H1 (cell line): ENCODE measurements around the gene COL27A1. TPM values are rescaled to one million over a fixed set of nuclear protein-coding genes. Genes with fewer than 3 reads are reported as not detected.

Experiments used
- CTCF ChIA-PET: fragments of 300-600 bp; sonication (Branson Sonifier 250); formaldehyde crosslinking; loops from one replicate; lab custom pipeline; 2021; ENCODE audit not compliant: partially characterized antibody; lab: Charles Lee
- POLR2A ChIA-PET: fragments of 300-600 bp; sonication (Branson Sonifier 250); formaldehyde crosslinking; loops from one replicate; lab custom pipeline; 2021; ENCODE audit warnings: inconsistent platforms; ENCODE audit not compliant: partially characterized antibody; lab: Charles Lee
- DNase-seq, 2 experiments: peaks; one replicate each; pipeline versions ENCODE4 v3.0.0 to v3.0.0-alpha.2; 2010 to 2022; ENCODE audit warnings: low spot score in 2 of 2, low read depth in 1 of 2, mixed read lengths in 1 of 2
- FAIRE-seq: peaks from 2 replicates; lab custom pipeline; 2011; peaks lifted over from hg19 to GRCh38; lab: Jason Lieb, UNC
- H2AFZ ChIP-seq: 2 replicates; pipeline ENCODE4 v1.8.1; 2012; ENCODE audit warnings: low read length, inconsistent platforms
- H2AK5ac ChIP-seq: 2 replicates; pipeline ENCODE4 v1.6.1; 2013; ENCODE audit warnings: low read depth, low read length
- H2BK120ac ChIP-seq: replicated peaks from 2 replicates; pipeline ENCODE3; 2013; ENCODE audit warnings: low read depth, low read length, inconsistent platforms
- H2BK12ac ChIP-seq: 2 replicates; pipeline ENCODE4 v1.6.1; 2013; ENCODE audit warnings: low read depth, low read length
- H2BK15ac ChIP-seq: 2 replicates; pipeline ENCODE4 v1.6.1; 2013; ENCODE audit warnings: low read length
- H2BK20ac ChIP-seq: 2 replicates; pipeline ENCODE4 v1.6.1; 2013; ENCODE audit warnings: low read length
- H2BK5ac ChIP-seq: 2 replicates; pipeline ENCODE4 v1.6.1; 2013; ENCODE audit warnings: low read depth, low read length
- H3K14ac ChIP-seq: 2 replicates; pipeline ENCODE4 v1.6.1; 2013; ENCODE audit warnings: inconsistent platforms; ENCODE audit not compliant: insufficient read length
- H3K18ac ChIP-seq: 2 replicates; pipeline ENCODE4 v1.6.1; 2013; ENCODE audit warnings: low read length; ENCODE audit errors: extremely low read depth
- H3K23ac ChIP-seq: 2 replicates; pipeline ENCODE4 v1.6.1; 2013; ENCODE audit warnings: inconsistent platforms; ENCODE audit not compliant: insufficient read length
- H3K23me2 ChIP-seq: 2 replicates; pipeline ENCODE4 v1.6.1; 2013; ENCODE audit warnings: low read depth, low read length
- H3K27ac ChIP-seq: 2 replicates; pipeline ENCODE4 v1.6.1; 2011; ENCODE audit warnings: low read depth, low read length, inconsistent platforms
- H3K27me3 ChIP-seq, 4 experiments: replicated peaks in 1 of 4; 1 replicate in 1 of 4; 2 replicates in 3 of 4; pipeline versions ENCODE4 v1.6.1 to v1.8.1; 2011 to 2013; ENCODE audit warnings: low read length in 3 of 4, mild to moderate bottlenecking in 3 of 4, inconsistent platforms in 2 of 4, mixed read lengths in 2 of 4, moderate library complexity in 1 of 4; ENCODE audit not compliant: control insufficient read depth in 3 of 4, insufficient read depth in 3 of 4; ENCODE audit errors: extremely low read depth in 1 of 4
- H3K36me3 ChIP-seq, 4 experiments: 2 replicates each; pipeline versions ENCODE4 v1.6.1 to v1.8.1; 2011 to 2013; ENCODE audit warnings: mild to moderate bottlenecking in 4 of 4, low read length in 3 of 4, moderate library complexity in 2 of 4, control low read depth in 1 of 4, inconsistent platforms in 1 of 4; ENCODE audit not compliant: insufficient read depth in 4 of 4, control insufficient read depth in 2 of 4
- H3K4ac ChIP-seq: replicated peaks from 2 replicates; pipeline ENCODE3; 2013; ENCODE audit warnings: low read length, low read depth, mixed read lengths, inconsistent platforms; ENCODE audit not compliant: insufficient read length
- H3K4me1 ChIP-seq, 4 experiments: replicated peaks in 1 of 4; 1 replicate in 1 of 4; 2 replicates in 3 of 4; pipeline versions ENCODE4 v1.6.1 to v1.8.1; 2011 to 2013; ENCODE audit warnings: low read length in 3 of 4, inconsistent platforms in 2 of 4, mixed read lengths in 1 of 4; ENCODE audit not compliant: insufficient read depth in 4 of 4, control insufficient read depth in 3 of 4
- H3K4me2 ChIP-seq, 2 experiments: 2 replicates each; pipeline versions ENCODE4 v1.6.1 to v1.8.1; 2011 to 2013; ENCODE audit warnings: low read depth in 2 of 2, low read length in 2 of 2, control low read depth in 1 of 2, inconsistent platforms in 1 of 2, mild to moderate bottlenecking in 1 of 2; ENCODE audit not compliant: insufficient read depth in 1 of 2
- H3K4me3 ChIP-seq, 4 experiments: fragments of 200-600, 300-600 bp in 1 of 4; sonication (generic), shearing (Covaris generic), sonication (Bioruptor Twin) in 1 of 4; 2 replicates each; pipeline versions ENCODE4 v1.5.1 to v1.8.1; 2011 to 2016; ENCODE audit warnings: low read length in 4 of 4, low read depth in 3 of 4, control low read depth in 2 of 4, inconsistent platforms in 2 of 4, mild to moderate bottlenecking in 2 of 4, mixed read lengths in 1 of 4, moderate library complexity in 1 of 4; ENCODE audit not compliant: insufficient read depth in 2 of 4; ENCODE audit errors: extremely low read depth in 1 of 4
- H3K56ac ChIP-seq: replicated peaks from 2 replicates; pipeline ENCODE3; 2013; ENCODE audit warnings: low read depth, mild to moderate bottlenecking, mixed read lengths, low read length, inconsistent platforms; ENCODE audit not compliant: insufficient read length
- H3K79me1 ChIP-seq: 2 replicates; pipeline ENCODE4 v1.6.1; 2013; ENCODE audit warnings: low read depth, low read length, control low read depth
- H3K79me2 ChIP-seq, 2 experiments: 2 replicates each; pipeline versions ENCODE4 v1.6.1 to v1.8.1; 2012 to 2013; ENCODE audit warnings: low read length in 2 of 2, mild to moderate bottlenecking in 2 of 2, inconsistent platforms in 1 of 2; ENCODE audit not compliant: insufficient read depth in 2 of 2, control insufficient read depth in 1 of 2
- H3K9ac ChIP-seq, 4 experiments: replicated peaks in 1 of 4; 1 replicate in 1 of 4; 2 replicates in 3 of 4; pipeline versions ENCODE4 v1.6.1 to v1.8.1; 2011 to 2013; ENCODE audit warnings: low read depth in 3 of 4, low read length in 3 of 4, control low read depth in 2 of 4, mild to moderate bottlenecking in 2 of 4, moderate library complexity in 2 of 4, inconsistent platforms in 1 of 4; ENCODE audit errors: extremely low read depth in 1 of 4
- H3K9me3 ChIP-seq, 2 experiments: 2 replicates each; pipeline versions ENCODE4 v1.6.1 to v1.8.1; 2012 to 2013; ENCODE audit warnings: mild to moderate bottlenecking in 2 of 2, moderate library complexity in 2 of 2, control low read depth in 1 of 2, inconsistent platforms in 1 of 2, low read depth in 1 of 2, low read length in 1 of 2, mixed read lengths in 1 of 2; ENCODE audit not compliant: insufficient read depth in 2 of 2
- H4K20me1 ChIP-seq, 2 experiments: replicated peaks in 1 of 2; 2 replicates each; pipeline versions ENCODE3 to v1.8.1; 2011 to 2013; ENCODE audit warnings: inconsistent platforms in 2 of 2, low read length in 2 of 2, mild to moderate bottlenecking in 1 of 2; ENCODE audit not compliant: insufficient read depth in 2 of 2, control insufficient read depth in 1 of 2
- H4K5ac ChIP-seq: 2 replicates; pipeline ENCODE4 v1.6.1; 2013; ENCODE audit warnings: low read length, low read depth, mixed read lengths, inconsistent platforms; ENCODE audit not compliant: insufficient read length
- H4K8ac ChIP-seq: 2 replicates; pipeline ENCODE4 v1.8.0; 2013; ENCODE audit warnings: mild to moderate bottlenecking, moderate library complexity, low read length, inconsistent platforms; ENCODE audit not compliant: insufficient read depth; ENCODE audit errors: extremely low read depth
- H4K91ac ChIP-seq: replicated peaks from 2 replicates; pipeline ENCODE3; 2013; ENCODE audit warnings: low read length, mixed read lengths, inconsistent platforms; ENCODE audit not compliant: insufficient read length
- ASH2L ChIP-seq: fragments of 200-600, 300-600 bp; sonication (generic); IDR thresholded peaks from one replicate; pipeline ENCODE4 v1.7.1; 2017; ENCODE audit warnings: low read length
- CEBPB ChIP-seq: IDR thresholded peaks from 2 replicates; pipeline ENCODE4 v1.6.1; 2012; ENCODE audit warnings: low read depth, low read length
- FOSL1 ChIP-seq: IDR thresholded peaks from 2 replicates; pipeline ENCODE4 v1.6.1; 2011; ENCODE audit warnings: mild to moderate bottlenecking, low read depth, low read length, moderate library complexity; ENCODE audit not compliant: insufficient read depth
- HDAC6 ChIP-seq: IDR thresholded peaks from one replicate; pipeline ENCODE4 v1.7.1; 2012; ENCODE audit warnings: low read depth, mild to moderate bottlenecking, inconsistent platforms, low read length, moderate library complexity
- KDM1A ChIP-seq: fragments of 200-600, 300-600 bp; sonication (generic); IDR thresholded peaks from 2 replicates; pipeline ENCODE4 v1.7.1; 2016; ENCODE audit warnings: mild to moderate bottlenecking, low read length, borderline replicate concordance
- PHF8 ChIP-seq: fragments of 200-600 bp; sonication (generic); conservative IDR thresholded peaks from 2 replicates; pipeline ENCODE4 v1.7.1; 2012; ENCODE audit warnings: low read depth, mild to moderate bottlenecking, inconsistent platforms, low read length, moderate library complexity
- RXRA ChIP-seq: IDR thresholded peaks from 2 replicates; pipeline ENCODE4 v1.6.1; 2011; ENCODE audit warnings: low read depth, mild to moderate bottlenecking, low read length, moderate library complexity; ENCODE audit not compliant: insufficient read depth
- SP1 ChIP-seq: IDR thresholded peaks from 2 replicates; pipeline ENCODE4 v1.6.1; 2011; ENCODE audit warnings: low read depth, low read length
- TBP ChIP-seq: IDR thresholded peaks from 2 replicates; pipeline ENCODE4 v1.6.1; 2011; ENCODE audit warnings: low read depth, low read length, improper control_type of control experiment
- TCF12 ChIP-seq: IDR thresholded peaks from 2 replicates; pipeline ENCODE4 v1.6.1; 2011; ENCODE audit warnings: low read depth, mild to moderate bottlenecking, low read length
- WGBS, 2 experiments: shearing (Covaris generic) in 1 of 2; methylation state at CpG; one replicate each; pipeline versions ENCODE4 v1.1.6 to v1.1.7; 2013 to 2015; ENCODE audit warnings: low lambda C conversion rate in 2 of 2, mixed read lengths in 2 of 2, inconsistent platforms in 1 of 2, low coverage in 1 of 2, missing lambda C conversion rate in 1 of 2; ENCODE audit not compliant: insufficient replicate concordance in 2 of 2, insufficient coverage in 1 of 2, insufficient read length in 1 of 2; ENCODE audit errors: extremely low coverage in 1 of 2, missing lambda C conversion rate in 1 of 2; 5-methylcytosine and 5-hydroxymethylcytosine counted together
- polyA plus RNA-seq, 7 experiments: library from polyadenylated mRNA; depleted of rRNA in 3 of 7; stranded (reverse) in 5 of 7; unstranded in 2 of 7; fragments of >200 nt in 5 of 7; fragments of 200-250 nt in 2 of 7; gene quantifications; 1 replicate in 5 of 7; 2 replicates in 1 of 7; 4 replicates in 1 of 7; pipeline versions ENCODE4 v1.2.1 to v1.2.3, GENCODE V29; 2011 to 2013; ENCODE audit warnings: missing spikeins in 2 of 7, mixed read lengths in 2 of 7
- total RNA-seq: library from RNA; stranded (reverse); fragmentation: NEBNext Ultra II Directional; extraction: Animal tissue kit (Norgen Biotek cat#: 25700); gene quantifications from 2 replicates; pipeline ENCODE4 v1.2.1, GENCODE V29; 2021

Gene COL27A1
- total and polyA plus RNA-seq, 2 of the 8 experiments (the other 6 are each of a cell fraction or from before 2014, with no cell fraction given), result 15.1 to 22.8 TPM

- CTCF ChIA-PET, result interaction anchor here (1.1 to 17.7 kb wide), 4 partner anchors 10 to 176 kb away, joined by 4 to 205 read pairs (median 64); no protein-coding TSS in a partner anchor
- 83% methylated on average over 2 of the region's 2 CpGs; no CpG with 5 or more reads in 1 of the 2 experiments for WGBS, 2 experiments
- TF ChIP-seq ASH2L (no peak), RXRA (no peak), CEBPB (no peak), HDAC6 (no peak), FOSL1 (no peak), PHF8 (no peak), SP1 (no peak), TBP (no peak), TCF12 (no peak), KDM1A (no peak)
Measured at GRCh38 chr9:114114364-114114763, 41.0 kb upstream of the COL27A1 start.

More at GRCh38 chr9:114114364-114114763, 41.0 kb upstream of the COL27A1 start:
- no peak overlapping the region for H2BK5ac ChIP-seq
- no peaks in the 10 kb centered on the region for H3K79me1 ChIP-seq
- no peak overlapping the region for H2AK5ac ChIP-seq
- H3K14ac ChIP-seq, result no peak overlapping the region
- peaks cover 0 to 4% (median 1%) of the 10 kb centered on the region in 4 experiments; a peak in 3 of 7 replicates for H3K4me1 ChIP-seq
- H3K27ac ChIP-seq, result no peak overlapping the region
- H3K23me2 ChIP-seq, result no peaks in the 10 kb centered on the region
- H3K18ac ChIP-seq, result no peak overlapping the region
- H3K36me3 ChIP-seq, result no peaks in the 10 kb centered on the region
- H3K4me2 ChIP-seq, result no peak overlapping the region
- no peak overlapping the region for H3K56ac ChIP-seq
- no peak overlapping the region for H2AFZ ChIP-seq
- H2BK20ac ChIP-seq, result no peak overlapping the region
- H3K79me2 ChIP-seq, result no peaks in the 10 kb centered on the region
- H3K9me3 ChIP-seq, result no peaks in the 10 kb centered on the region
- H2BK120ac ChIP-seq, result no peak overlapping the region
- POLR2A ChIA-PET, result interaction anchor here (0.9 to 1.3 kb wide), 2 partner anchors 18 to 19 kb away, joined by 3 read pairs; no protein-coding TSS in a partner anchor
- no peaks in the 10 kb centered on the region for H4K20me1 ChIP-seq
- DNase-seq (no peak), FAIRE-seq (no peak)
- H4K91ac ChIP-seq, result no peak overlapping the region
- no peak overlapping the region for H4K8ac ChIP-seq
- no peak overlapping the region for H3K4me3 ChIP-seq
- no peak overlapping the region for H3K4ac ChIP-seq
- H4K5ac ChIP-seq, result no peak overlapping the region
- no peak overlapping the region for H2BK15ac ChIP-seq
- H3K23ac ChIP-seq, result no peak overlapping the region
- H3K27me3 ChIP-seq, result peaks cover 0 to 3% (median 1%) of the 10 kb centered on the region in 4 experiments; a peak in 3 of 7 replicates
- H3K9ac ChIP-seq, result no peak overlapping the region
- H2BK12ac ChIP-seq, result no peak overlapping the region
